Vagina (tissue), 2 donors: Measurements from ENCODE around the gene ZGLP1. TPM values are rescaled to one million over a fixed set of nuclear protein-coding genes. Genes with fewer than 3 reads are reported as not detected.

Source experiments
- DNase-seq, 2 donors: peaks; one replicate each; pipeline ENCODE4 v3.0.0-alpha.2; 2017; ENCODE audit errors: extremely low spot score in 2 of 2
- H3K27ac ChIP-seq: fragments of 200-600 bp; sonication (generic); one replicate; pipeline ENCODE4 v1.5.1; 2019
- H3K27me3 ChIP-seq: fragments of 200-600 bp; sonication (generic); one replicate; pipeline ENCODE4 v1.5.1; 2019
- H3K36me3 ChIP-seq, 2 donors: fragments of 200-600 bp; sonication (generic); one replicate each; pipeline ENCODE4 v1.5.1; 2017 to 2019
- H3K4me1 ChIP-seq: fragments of 200-600 bp; sonication (generic); one replicate; pipeline ENCODE4 v1.5.1; 2019
- H3K4me3 ChIP-seq, 2 donors: fragments of 200-600 bp; sonication (generic); 1 replicate in 1 of 2; 2 replicates in 1 of 2; pipeline ENCODE4 v1.5.1; 2016 to 2019
- H3K9me3 ChIP-seq: fragments of 200-600 bp; sonication (generic); one replicate; pipeline ENCODE4 v1.5.1; 2019
- POLR2A ChIP-seq, 2 donors: fragments of 450-650 bp; IDR thresholded peaks; one replicate each; pipeline ENCODE4 v1.6.1; 2017; ENCODE audit warnings: antibody characterized with exemption in 2 of 2, mild to moderate bottlenecking in 2 of 2, moderate library complexity in 2 of 2
- POLR2AphosphoS5 ChIP-seq, 2 donors: sonication (generic); formaldehyde crosslinking; IDR thresholded peaks; one replicate each; pipeline ENCODE4 v1.9.0; 2017; ENCODE audit warnings: antibody characterized with exemption in 2 of 2, mild to moderate bottlenecking in 2 of 2, low read depth in 1 of 2; ENCODE audit not compliant: insufficient read depth in 1 of 2
- intact Hi-C: fragments of 100-400 bp; cut with DNase I; formaldehyde crosslinking; loops from one replicate; pipeline ENCODE4 v1.15.1; 2023
- total RNA-seq: library from RNA; depleted of rRNA; stranded (reverse); fragments of >200 nt; gene quantifications from one replicate; pipeline ENCODE4 v1.2.3, GENCODE V29; 2016
- TF ChIP-seq, protein P1 (sequence below), 3 experiments: fragments of 450-650 bp in 2 of 3; fragments of 200-600 bp in 1 of 3; sonication (generic) in 1 of 3; IDR thresholded peaks; one replicate each; pipeline ENCODE4 v1.5.1; 2017 to 2019; ENCODE audit warnings: antibody characterized with exemption in 3 of 3, mild to moderate bottlenecking in 2 of 3, moderate library complexity in 2 of 3

ZGLP1 gene
- total RNA-seq, 1 donor from 2014 or later, result 5.2 TPM

DNA sequence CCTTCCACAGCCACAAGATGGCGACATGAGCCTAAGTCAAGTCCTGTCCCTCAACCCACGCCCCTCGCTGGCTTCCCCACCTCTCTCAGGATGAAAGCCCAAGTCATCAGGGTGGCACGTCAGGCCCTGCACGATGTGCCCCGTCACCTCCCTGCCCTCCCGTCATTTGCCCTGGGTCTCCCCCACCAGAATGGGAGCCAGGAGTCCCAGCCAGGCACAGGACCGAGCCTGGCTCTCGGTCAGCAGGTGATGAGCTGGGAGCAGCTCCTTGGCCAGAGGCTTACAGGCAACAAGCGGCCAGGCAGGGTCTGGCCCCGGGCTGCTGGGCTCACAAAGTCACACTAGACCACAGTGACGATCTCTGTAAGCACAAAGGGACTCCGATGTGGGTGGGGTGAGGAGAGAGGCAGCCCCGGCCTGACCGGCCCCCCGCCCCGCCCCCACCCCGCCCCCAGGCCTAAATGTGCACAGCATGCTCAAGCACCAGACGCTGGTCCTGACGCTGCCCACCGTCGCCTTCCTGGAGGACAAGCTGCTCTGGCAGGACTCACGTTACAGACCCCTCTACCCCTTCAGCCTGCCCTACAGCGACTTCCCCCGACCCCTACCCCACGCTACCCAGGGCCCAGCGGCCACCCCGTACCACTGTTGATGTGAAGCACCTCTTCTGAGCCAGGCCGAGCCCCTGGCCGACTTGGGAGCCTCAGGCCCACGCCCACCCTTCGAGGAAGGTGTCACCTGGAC is 50.3 kb downstream of the ZGLP1 start:
- TF ChIP-seq POLR2AphosphoS5 (IDR thresholded peaks at IDR 0.05; ENCODE audit: insufficient read depth in 1 of 2, low read depth in 1 of 2) (no peak), POLR2A (IDR thresholded peaks at IDR 0.05) (no peak)
- TF ChIP-seq, protein P1, sequence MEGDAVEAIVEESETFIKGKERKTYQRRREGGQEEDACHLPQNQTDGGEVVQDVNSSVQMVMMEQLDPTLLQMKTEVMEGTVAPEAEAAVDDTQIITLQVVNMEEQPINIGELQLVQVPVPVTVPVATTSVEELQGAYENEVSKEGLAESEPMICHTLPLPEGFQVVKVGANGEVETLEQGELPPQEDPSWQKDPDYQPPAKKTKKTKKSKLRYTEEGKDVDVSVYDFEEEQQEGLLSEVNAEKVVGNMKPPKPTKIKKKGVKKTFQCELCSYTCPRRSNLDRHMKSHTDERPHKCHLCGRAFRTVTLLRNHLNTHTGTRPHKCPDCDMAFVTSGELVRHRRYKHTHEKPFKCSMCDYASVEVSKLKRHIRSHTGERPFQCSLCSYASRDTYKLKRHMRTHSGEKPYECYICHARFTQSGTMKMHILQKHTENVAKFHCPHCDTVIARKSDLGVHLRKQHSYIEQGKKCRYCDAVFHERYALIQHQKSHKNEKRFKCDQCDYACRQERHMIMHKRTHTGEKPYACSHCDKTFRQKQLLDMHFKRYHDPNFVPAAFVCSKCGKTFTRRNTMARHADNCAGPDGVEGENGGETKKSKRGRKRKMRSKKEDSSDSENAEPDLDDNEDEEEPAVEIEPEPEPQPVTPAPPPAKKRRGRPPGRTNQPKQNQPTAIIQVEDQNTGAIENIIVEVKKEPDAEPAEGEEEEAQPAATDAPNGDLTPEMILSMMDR (IDR thresholded peaks at IDR 0.05), result peak; percentile 43 to 55 (median 53)
- peaks cover 7% of the 10 kb centered on the region for H3K4me1 ChIP-seq
- H3K27ac ChIP-seq, result no peak overlapping the region
- H3K36me3 ChIP-seq, result peaks cover 0 to 35% of the 10 kb centered on the region in 2 donors
- H3K4me3 ChIP-seq, result no peak overlapping the region
- intact Hi-C loops, result no loop called here
- no peaks in the 10 kb centered on the region for H3K27me3 ChIP-seq
- no peaks in the 10 kb centered on the region for H3K9me3 ChIP-seq
- DNase-seq, result no peak

DNA sequence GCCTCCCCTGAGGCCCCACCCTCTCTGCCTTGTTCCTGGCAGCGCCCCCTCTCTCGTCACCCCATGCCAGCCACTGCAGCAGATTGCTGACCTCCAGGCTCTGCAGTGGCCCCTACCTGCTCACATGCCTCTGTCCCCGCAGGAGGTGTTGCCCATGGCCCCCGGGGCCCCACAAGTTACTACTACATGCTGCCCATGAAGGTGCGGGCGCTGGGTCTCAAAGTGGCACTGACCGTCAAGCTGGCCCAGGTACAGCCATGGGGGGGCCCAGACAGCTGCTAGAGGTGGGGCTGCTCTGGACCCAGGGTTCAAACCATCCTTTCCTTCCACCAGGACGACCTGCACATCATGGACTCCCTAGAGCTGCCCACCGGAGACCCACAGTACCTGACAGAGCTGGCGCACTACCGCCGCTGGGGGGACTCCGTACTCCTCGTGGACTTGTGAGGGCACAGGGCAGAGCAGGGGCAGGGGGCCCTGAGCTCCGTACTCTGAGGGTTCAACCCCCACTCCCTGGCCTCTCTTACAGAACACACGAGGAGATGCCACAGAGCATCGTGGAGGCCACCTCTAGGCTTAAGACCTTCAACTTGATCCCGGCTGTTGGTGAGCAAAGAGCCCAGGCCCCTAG is 51.4 kb downstream of the ZGLP1 start:
- Histone ChIP-seq H3K4me1 (peaks cover 8% of the 10 kb centered on the region), H3K27ac (no peak overlapping the region), H3K4me3 (no peak overlapping the region), H3K9me3 (no peaks in the 10 kb centered on the region), H3K27me3 (no peaks in the 10 kb centered on the region), H3K36me3 (peaks cover 0 to 40% of the 10 kb centered on the region in 2 donors)
- intact Hi-C loops, result no loop called here
- DNase-seq, result no peak
- TF ChIP-seq, protein P1 (IDR thresholded peaks at IDR 0.05), result no peak
- TF ChIP-seq POLR2AphosphoS5 (IDR thresholded peaks at IDR 0.05; ENCODE audit: insufficient read depth in 1 of 2, low read depth in 1 of 2) (no peak), POLR2A (IDR thresholded peaks at IDR 0.05) (no peak)

DNA sequence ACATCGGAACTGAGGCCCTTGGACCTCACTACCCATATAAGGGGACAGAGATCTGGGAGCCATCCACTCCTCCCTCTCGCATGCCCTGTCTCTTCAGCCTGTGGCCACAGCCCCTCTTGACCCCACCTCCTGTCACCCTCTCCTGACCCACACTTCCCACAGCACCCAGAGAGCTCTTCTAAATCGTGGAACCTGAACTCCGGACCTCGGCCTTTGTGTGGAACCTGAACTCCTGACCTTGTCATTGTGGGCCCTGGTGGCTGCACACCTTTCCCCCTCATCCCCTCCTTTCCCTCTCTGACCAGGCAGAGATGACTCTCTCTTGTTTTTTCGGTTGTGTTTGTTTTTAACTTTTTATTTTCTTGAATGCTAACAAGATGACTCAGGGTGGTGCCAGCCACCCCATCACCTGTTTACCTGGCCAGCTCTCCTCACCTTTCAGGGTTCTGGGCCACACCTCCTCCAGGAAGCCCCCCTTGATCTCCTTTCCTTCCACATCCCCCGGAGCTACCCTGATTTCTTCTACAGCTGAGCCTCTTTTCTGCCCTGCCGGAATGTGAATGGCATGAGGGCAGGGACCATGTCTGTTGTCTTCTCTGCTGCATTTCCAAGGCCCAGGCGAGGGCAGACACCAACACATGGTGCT is 52.5 kb downstream of the ZGLP1 start:
- TF ChIP-seq POLR2AphosphoS5 (IDR thresholded peaks at IDR 0.05; ENCODE audit: insufficient read depth in 1 of 2, low read depth in 1 of 2), result no peak
- TF ChIP-seq POLR2A (IDR thresholded peaks at IDR 0.05), result no peak
- TF ChIP-seq, protein P1 (IDR thresholded peaks at IDR 0.05), result no peak
- Histone ChIP-seq H3K9me3 (no peaks in the 10 kb centered on the region), H3K4me3 (no peak overlapping the region), H3K27me3 (no peaks in the 10 kb centered on the region), H3K4me1 (peaks cover 18% of the 10 kb centered on the region), H3K27ac (no peak overlapping the region), H3K36me3 (peaks cover 0 to 40% of the 10 kb centered on the region in 2 donors)
- intact Hi-C loops, result no loop called here
- DNase-seq, result no peak

DNA sequence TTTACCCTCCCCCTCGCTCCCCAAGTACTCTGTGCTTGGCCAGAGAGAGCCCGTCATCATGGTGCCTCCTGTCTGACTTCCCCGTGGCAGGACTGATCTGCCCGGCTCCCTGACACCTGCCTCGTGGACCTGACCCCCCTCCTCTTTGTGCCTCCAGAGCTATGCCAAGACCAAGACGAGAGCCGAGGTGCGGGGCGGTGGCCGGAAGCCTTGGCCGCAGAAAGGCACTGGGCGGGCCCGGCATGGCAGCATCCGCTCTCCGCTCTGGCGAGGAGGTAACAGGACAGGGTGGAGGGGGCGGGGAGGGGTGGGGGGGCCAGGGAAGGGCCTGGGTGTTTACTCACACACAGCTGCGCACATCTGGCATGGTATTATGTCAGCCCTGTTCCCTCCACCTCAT is 53.1 kb downstream of the ZGLP1 start:
- Histone ChIP-seq H3K27me3 (no peaks in the 10 kb centered on the region), H3K4me3 (no peak overlapping the region), H3K4me1 (peaks cover 18% of the 10 kb centered on the region), H3K27ac (no peak overlapping the region), H3K36me3 (peaks cover 0 to 40% of the 10 kb centered on the region in 2 donors), H3K9me3 (no peaks in the 10 kb centered on the region)
- no peak for DNase-seq
- TF ChIP-seq, protein P1 (IDR thresholded peaks at IDR 0.05), result no peak
- TF ChIP-seq POLR2AphosphoS5 (IDR thresholded peaks at IDR 0.05; ENCODE audit: insufficient read depth in 1 of 2, low read depth in 1 of 2), result no peak
- TF ChIP-seq POLR2A (IDR thresholded peaks at IDR 0.05), result no peak
- intact Hi-C loops, result no loop called here
